HG03097 (cell line): ENCODE results near the gene LFNG.
A peak's percentile ranks its signal among the peaks of the same experiment; 100 is the strongest.

Experiments used
- ATAC-seq: cut with Tn5 transposase; IDR thresholded peaks from one replicate; pipeline ENCODE4 v1.9.1; 2021; ENCODE audit not compliant: unreplicated experiment, low FRiP score

The LFNG gene, protein sequence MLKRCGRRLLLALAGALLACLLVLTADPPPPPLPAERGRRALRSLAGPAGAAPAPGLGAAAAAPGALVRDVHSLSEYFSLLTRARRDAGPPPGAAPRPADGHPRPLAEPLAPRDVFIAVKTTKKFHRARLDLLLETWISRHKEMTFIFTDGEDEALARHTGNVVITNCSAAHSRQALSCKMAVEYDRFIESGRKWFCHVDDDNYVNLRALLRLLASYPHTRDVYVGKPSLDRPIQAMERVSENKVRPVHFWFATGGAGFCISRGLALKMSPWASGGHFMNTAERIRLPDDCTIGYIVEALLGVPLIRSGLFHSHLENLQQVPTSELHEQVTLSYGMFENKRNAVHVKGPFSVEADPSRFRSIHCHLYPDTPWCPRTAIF

DNA sequence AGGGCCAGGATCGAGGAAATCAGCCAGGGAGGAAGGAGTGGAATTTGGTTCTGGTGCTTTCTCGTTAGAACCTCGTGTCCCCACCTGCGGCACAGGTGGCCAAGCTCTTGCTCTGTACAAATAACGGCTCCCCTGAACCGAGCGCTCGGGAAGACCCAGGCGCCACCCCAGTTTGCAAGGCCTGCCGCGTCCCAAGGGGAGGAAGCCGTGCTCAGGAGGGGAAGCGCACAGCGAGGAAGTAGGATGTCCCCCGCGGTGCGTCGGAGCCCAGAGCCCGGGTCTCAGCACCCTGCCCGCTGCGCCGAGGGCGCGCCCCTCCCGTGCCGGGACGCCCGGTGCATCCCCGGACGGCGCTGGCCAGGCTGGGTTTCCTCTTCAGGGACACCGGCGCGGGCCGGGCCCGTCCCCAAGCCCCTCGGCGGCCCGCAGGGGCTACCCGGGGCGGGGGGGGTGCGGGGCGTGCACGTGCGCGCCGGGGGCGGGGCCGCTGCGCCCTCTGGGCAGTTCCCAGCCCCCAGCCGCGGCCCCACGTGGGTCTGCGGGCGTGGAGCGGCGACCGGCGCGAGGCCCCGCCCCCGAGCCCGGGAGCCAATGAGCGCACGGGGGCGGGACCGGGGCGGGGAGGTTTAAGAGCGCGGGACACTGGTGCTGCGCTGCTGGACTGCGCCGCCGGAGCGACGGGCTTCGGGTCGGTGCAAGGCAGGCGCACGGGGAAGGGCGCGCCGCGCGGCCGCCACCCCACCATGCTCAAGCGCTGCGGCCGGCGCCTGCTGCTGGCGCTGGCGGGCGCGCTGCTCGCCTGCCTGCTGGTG lies at the start of gene LFNG:
Gene LFNG (plus strand): TSS at position 656 of the 812 bp plus-strand sequence. CDS start 88 bp downstream, at position 744.
- ATAC-seq = peak; percentile 69

- no peak for ATAC-seq
Measured at GRCh38 chr7:2470204-2471021, 49.2 kb upstream of the LFNG start.

DNA sequence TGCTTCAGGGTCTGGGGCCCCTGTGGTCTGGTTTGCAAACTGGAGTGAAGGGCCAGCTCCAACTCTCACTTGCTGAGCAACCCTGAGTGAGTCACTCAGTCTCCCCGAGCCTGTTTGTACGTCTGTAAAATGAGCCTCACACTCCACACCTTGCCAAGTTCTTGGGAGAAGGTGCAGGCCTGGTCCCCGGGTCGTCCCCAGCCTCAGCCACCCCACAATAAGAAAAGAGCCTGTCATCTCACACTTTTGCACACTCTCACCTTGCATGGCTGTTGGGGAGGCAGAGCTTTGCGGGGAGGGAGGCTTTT lies 48.6 kb upstream of the LFNG start:
- ATAC-seq = no peak

DNA sequence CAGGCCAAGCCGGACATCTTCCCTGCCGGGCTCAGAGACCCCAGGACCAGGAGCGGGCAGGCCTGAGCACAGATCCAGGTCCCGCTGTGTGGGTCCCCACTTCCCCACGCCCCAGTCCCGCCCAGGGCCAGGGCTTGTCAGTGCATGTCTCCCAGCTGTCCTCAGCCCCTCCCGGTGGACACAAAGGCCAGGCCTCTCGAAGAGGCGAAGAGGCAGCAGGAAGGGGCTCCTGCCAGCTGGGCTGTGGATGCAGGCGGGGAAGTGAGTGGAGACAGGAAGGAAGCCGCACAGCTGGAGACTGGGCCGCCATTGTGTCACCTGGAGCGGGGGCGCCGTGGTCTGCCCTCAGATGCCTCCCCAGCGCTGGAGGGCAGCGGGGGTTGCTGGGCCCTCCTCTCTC lies 48.2 kb upstream of the LFNG start:
- ATAC-seq = no peak

GRCh38 chr7:2472739-2473138 lies 46.8 kb upstream of the LFNG start:
- ATAC-seq = no peak

- no peak for ATAC-seq
Measured at GRCh38 chr7:2473496-2474180, 45.9 kb upstream of the LFNG start.

DNA sequence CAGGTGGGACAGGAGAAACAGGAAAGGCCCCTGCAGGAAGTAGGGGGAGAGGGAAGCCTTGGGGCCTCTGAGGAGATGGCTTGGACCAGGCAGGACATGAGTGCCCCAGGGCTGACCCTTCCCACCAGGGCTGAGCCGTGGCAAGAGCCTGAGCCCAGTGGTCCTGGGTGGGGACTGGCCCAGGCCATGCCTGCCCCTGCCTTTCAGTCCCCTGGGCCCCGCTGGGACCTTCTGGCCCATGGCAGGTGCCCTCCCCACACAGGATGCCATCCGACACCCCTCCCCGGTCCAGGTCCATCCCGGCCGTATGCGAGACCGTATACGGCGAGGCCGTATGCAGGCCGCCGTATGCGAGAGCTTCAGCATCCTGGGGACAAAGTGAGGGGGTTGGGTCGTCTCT lies 45.4 kb upstream of the LFNG start:
- no peak for ATAC-seq

DNA sequence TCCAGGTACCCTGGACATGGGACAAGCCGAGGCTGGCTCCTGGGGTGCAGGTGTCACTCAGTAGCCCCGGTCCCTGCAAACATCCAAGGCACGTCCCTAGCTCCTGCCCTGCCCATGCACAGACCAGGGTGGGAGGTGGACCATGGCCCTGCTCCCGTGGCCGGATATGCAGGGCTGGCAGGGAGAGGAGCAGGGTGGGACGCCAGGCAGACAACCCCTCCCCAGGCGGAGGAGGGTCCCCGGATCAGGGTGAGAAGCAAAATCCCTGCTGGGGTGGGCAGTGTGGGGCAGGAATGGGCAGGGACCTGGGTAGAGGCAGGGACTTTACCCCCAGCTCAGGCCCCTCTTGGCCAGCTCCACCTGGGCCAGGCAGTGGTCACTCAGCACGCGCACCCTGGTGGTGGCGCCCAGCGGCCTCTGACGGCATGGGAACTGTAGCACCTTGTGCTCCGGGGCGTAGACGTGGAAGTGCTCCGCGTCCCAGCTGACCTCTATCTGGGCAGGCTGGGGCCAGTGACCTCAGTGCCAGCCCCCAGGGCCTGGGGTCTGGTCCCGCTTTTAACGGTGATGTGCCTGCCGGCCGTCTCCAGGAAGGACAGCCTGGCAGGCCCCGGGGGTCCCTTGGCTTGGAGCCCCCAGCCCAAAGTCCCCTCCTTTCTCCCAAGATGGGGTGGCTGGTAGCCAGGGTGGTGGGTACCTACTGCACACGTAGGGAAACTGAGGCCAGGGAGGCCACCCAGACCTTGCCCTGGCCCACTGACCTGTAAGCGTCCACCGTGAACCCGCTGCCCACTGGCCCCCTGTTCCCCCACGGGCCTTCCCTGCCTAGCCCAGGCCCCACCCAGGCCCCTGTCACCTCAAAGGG lies 44.5 kb upstream of the LFNG start:
- ATAC-seq = no peak

DNA sequence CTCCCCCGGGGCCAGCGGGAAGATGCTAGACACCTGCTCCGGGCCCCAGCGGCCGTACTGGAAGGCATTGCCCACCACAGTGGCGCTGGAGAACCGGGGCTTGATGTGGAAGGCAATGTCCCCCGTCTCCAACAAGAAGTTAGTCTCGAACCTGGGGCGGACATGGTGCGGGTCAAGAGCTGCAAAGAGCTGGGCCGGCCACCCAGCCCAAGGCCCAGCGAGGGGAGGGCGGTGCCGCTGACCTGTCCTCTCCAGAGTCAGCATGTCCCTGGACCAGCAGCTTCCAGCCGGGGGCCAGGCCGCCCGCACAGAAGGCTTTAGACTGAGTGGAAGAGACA lies 43.9 kb upstream of the LFNG start:
- no peak for ATAC-seq

DNA sequence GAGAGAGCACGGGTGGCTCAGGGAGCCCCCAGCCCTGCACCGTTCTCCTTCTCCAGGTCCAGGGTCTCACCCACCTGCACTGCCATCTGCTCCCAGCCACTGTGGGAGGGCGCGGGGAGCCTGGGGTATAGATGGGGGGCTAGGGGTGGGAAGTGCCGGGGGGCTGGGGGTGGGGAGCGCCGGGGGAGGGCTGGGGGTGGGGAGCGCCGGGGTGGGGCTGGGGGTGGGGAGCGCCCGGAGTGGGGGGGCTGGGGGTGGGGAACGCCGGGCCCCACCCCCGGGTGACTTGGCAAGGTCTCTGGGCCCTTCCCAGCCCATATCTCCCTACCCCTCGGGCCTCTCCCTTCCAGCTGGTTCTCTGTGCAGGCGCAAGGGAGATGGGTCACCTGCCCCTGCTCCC lies 43.3 kb upstream of the LFNG start, which contains the start of gene GRIFIN:
Gene GRIFIN (minus strand): TSS at position 101 of the 400 bp plus-strand sequence. CDS start 15 bp downstream, at position 86.
- ATAC-seq = no peak

- ATAC-seq = no peak
Measured at GRCh38 chr7:2476776-2477446, 42.7 kb upstream of the LFNG start.

- ATAC-seq = no peak
Measured at GRCh38 chr7:2477447-2478398, 41.9 kb upstream of the LFNG start.

DNA sequence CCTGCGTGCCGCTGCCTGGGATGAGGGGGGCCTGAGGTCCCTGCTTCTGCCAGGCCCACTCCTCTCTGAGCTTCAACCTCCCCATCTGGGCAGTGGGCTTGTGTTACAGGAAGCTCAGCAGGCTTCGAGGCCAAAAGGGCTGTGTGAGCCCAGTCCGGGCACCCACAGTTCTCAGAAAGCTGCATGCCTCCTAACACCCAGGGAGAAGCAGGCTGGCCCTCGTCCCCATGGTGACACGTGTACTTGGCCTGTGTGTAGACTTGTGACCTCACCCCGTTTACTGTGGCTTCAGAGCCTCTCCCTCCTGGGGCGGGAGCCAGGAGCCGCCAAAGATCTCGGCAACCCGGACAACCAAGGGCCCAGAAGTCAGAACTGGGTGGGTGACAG lies 41.2 kb upstream of the LFNG start:
- ATAC-seq = no peak

- no peak for ATAC-seq
Measured at GRCh38 chr7:2478800-2479199, 40.8 kb upstream of the LFNG start.

- ATAC-seq = no peak
Measured at GRCh38 chr7:2479276-2480069, 40.1 kb upstream of the LFNG start.

GRCh38 chr7:2480070-2480408 lies 39.5 kb upstream of the LFNG start:
- ATAC-seq = no peak

DNA sequence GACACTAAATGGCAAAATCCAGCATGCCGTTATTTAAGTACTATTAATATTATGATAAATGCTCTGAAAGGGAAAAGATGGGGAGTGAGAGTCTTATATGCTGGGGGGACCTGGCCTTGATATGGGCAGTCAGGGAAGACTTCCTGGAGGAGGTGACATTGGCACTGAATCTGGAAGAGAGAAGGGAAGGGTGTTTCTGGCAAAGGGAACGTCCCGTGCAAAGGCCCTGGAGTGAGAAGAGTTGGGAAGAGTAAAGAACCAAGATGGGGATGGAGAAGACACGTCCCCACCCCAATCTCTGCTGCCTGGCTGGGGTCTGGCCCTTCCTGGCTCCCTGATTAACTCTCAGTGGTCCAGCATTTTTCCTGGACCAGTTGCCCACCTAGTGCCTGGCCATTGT lies 38.4 kb upstream of the LFNG start:
- ATAC-seq = no peak
